RWPE1 (cell line): Measurements from ENCODE around the gene TBC1D19.

Experiments used
- CTCF ChIA-PET: fragments of 350-600 bp; sonication (Branson Sonifier 250); formaldehyde crosslinking; extraction: SDS; loops from one replicate; lab custom pipeline; 2021; lab: Yijun Ruan, JAX
- POLR2A ChIA-PET: fragments of 400-600 bp; formaldehyde crosslinking; extraction: SDS; loops from one replicate; lab custom pipeline; 2020; ENCODE audit warnings: antibody characterized with exemption; ENCODE audit not compliant: low non-redundant PET; lab: Yijun Ruan, JAX
- DNase-seq: peaks from one replicate; pipeline ENCODE4 v3.0.0; 2012; ENCODE audit warnings: low spot score
- H3K27ac ChIP-seq: fragments of 450-650 bp; 2 replicates; pipeline ENCODE4 v1.5.1; 2017
- CTCF ChIP-seq: fragments of 450-650 bp; conservative IDR thresholded peaks from 2 replicates; pipeline ENCODE4 v1.5.1; 2017; ENCODE audit warnings: low read depth, mild to moderate bottlenecking

Gene TBC1D19

GRCh38 chr4:26803211-26803861, 219.5 kb downstream of the TBC1D19 start:
- no peak for TF ChIP-seq CTCF
- DNase-seq: no peak
- H3K27ac ChIP-seq: no peak overlapping the region
- ChIA-PET CTCF (no interaction called here), POLR2A (no interaction called here)

- no peak for DNase-seq
- CTCF ChIA-PET: no interaction called here
- no peak overlapping the region for H3K27ac ChIP-seq
- TF ChIP-seq CTCF: no peak
- POLR2A ChIA-PET: no interaction called here
These were observed 220.6 kb downstream of the TBC1D19 start for GRCh38 chr4:26804451-26804850.

GRCh38 chr4:26804925-26805324, 221.0 kb downstream of the TBC1D19 start:
- no peak for TF ChIP-seq CTCF
- H3K27ac ChIP-seq: no peak overlapping the region
- no peak for DNase-seq
- CTCF ChIA-PET: no interaction called here
- POLR2A ChIA-PET: no interaction called here
